ELF-1 (cell line): Measurements from ENCODE around the gene CRYGD.
"Not testable (repeated sequence)": the region's sequence is repeated elsewhere in the genome, so short reads cannot be mapped to it uniquely, and the experiment has no call there.

Experiments
- DNase-seq: peaks from one replicate; pipeline ENCODE4 v3.0.0-alpha.2; 2016; ENCODE audit warnings: low read depth, low spot score

CRYGD gene

GRCh38 chr2:208129744-208130711 is 5.7 kb upstream of the CRYGD start, which contains the start of gene CRYGC:
TSS of gene CRYGC (minus strand) at chr2:208129828. CDS start at chr2:208129792, 36 bp downstream.
- no peak for DNase-seq

GRCh38 chr2:208128136-208128535 is 3.8 kb upstream of the CRYGD start:
- no peak for DNase-seq

GRCh38 chr2:208127090-208127489 is 2.8 kb upstream of the CRYGD start:
- DNase-seq, result no peak

- no peak for DNase-seq
Observed at GRCh38 chr2:208125251-208125650, 927 bp upstream of the CRYGD start.

- no peak for DNase-seq
Observed at GRCh38 chr2:208122248-208122647, 2.1 kb downstream of the CRYGD start.

- no peak for DNase-seq
Observed at GRCh38 chr2:208118918-208119317, 5.4 kb downstream of the CRYGD start.

GRCh38 chr2:208117390-208117789 is 6.9 kb downstream of the CRYGD start:
- DNase-seq, result not testable (repeated sequence)

- peak; percentile 86 for DNase-seq
Observed at GRCh38 chr2:208112969-208113368, 11.4 kb downstream of the CRYGD start.

GRCh38 chr2:208112273-208112745 is 12.0 kb downstream of the CRYGD start:
- peak; percentile 37 for DNase-seq

GRCh38 chr2:208103616-208104015 is 20.7 kb downstream of the CRYGD start:
- no peak for DNase-seq

- DNase-seq, result no peak
Observed at GRCh38 chr2:208101716-208102631, 22.4 kb downstream of the CRYGD start.

- DNase-seq, result no peak
Observed at GRCh38 chr2:208099682-208100470, 24.4 kb downstream of the CRYGD start.

- DNase-seq, result not testable (repeated sequence)
Observed at GRCh38 chr2:208098701-208099100, 25.6 kb downstream of the CRYGD start.

GRCh38 chr2:208098267-208098666 is 26.1 kb downstream of the CRYGD start:
- no peak for DNase-seq

GRCh38 chr2:208097801-208098200 is 26.5 kb downstream of the CRYGD start:
- no peak for DNase-seq

- DNase-seq, result no peak
Observed at GRCh38 chr2:208097313-208097712, 27.0 kb downstream of the CRYGD start.

GRCh38 chr2:208096080-208096479 is 28.2 kb downstream of the CRYGD start:
- DNase-seq, result no peak

- no peak for DNase-seq
Observed at GRCh38 chr2:208093128-208093527, 31.2 kb downstream of the CRYGD start.

GRCh38 chr2:208092093-208092832 is 32.1 kb downstream of the CRYGD start:
- DNase-seq, result no peak

- no peak for DNase-seq
Observed at GRCh38 chr2:208090420-208090819, 33.9 kb downstream of the CRYGD start.
